Tibial nerve (tissue), 4 donors: Measurements from ENCODE around the gene MAGI1. TPM values are rescaled to one million over a fixed set of nuclear protein-coding genes. Genes with fewer than 3 reads are reported as not detected.
"Not testable (repeated sequence)": the region's sequence is repeated elsewhere in the genome, so short reads cannot be mapped to it uniquely, and the experiment has no call there.

Experiments
- DNase-seq, 2 donors: peaks; one replicate each; pipeline ENCODE4 v3.0.0-alpha.2; 2019; ENCODE audit warnings: low spot score in 2 of 2
- H3K27ac ChIP-seq, 4 donors: fragments of 200-600 bp; sonication (generic) in 3 of 4; one replicate each; pipeline ENCODE4 v1.5.1; 2017 to 2019; ENCODE audit warnings: mild to moderate bottlenecking in 1 of 4
- H3K27me3 ChIP-seq, 2 donors: fragments of 200-600 bp; sonication (generic) in 1 of 2; one replicate each; pipeline versions ENCODE4 v1.5.1 to v1.6.0; 2017 to 2019
- H3K36me3 ChIP-seq, 3 donors: fragments of 200-600 bp; sonication (generic); one replicate each; pipeline ENCODE4 v1.5.1; 2018 to 2019
- H3K4me1 ChIP-seq, 4 donors: fragments of 200-600 bp; sonication (generic) in 3 of 4; one replicate each; pipeline ENCODE4 v1.5.1; 2017 to 2019
- H3K4me3 ChIP-seq, 4 donors: fragments of 200-600 bp; sonication (generic) in 3 of 4; one replicate each; pipeline ENCODE4 v1.5.1; 2017 to 2019; ENCODE audit warnings: mild to moderate bottlenecking in 1 of 4, moderate library complexity in 1 of 4
- H3K9me3 ChIP-seq, 4 donors: fragments of 200-600 bp; sonication (generic) in 3 of 4; one replicate each; pipeline ENCODE4 v1.5.1; 2017 to 2019
- CTCF ChIP-seq, 5 experiments: fragments of 200-600 bp in 3 of 5; fragments of 450-650 bp in 2 of 5; sonication (generic) in 3 of 5; IDR thresholded peaks; one replicate each; pipeline ENCODE4 v1.5.1; 2016 to 2019; ENCODE audit warnings: antibody characterized with exemption in 5 of 5, mild to moderate bottlenecking in 3 of 5, moderate library complexity in 2 of 5
- EP300 ChIP-seq, 2 donors: sonication (generic); formaldehyde crosslinking; IDR thresholded peaks; one replicate each; pipeline ENCODE4 v1.6.1; 2017; ENCODE audit warnings: antibody characterized with exemption in 2 of 2, mild to moderate bottlenecking in 1 of 2
- POLR2A ChIP-seq, 2 donors: fragments of 450-650 bp; IDR thresholded peaks; one replicate each; pipeline ENCODE4 v1.6.1; 2017; ENCODE audit warnings: antibody characterized with exemption in 2 of 2, mild to moderate bottlenecking in 2 of 2, moderate library complexity in 2 of 2
- WGBS, 2 donors: methylation state at CpG; one replicate each; pipeline ENCODE4 v1.1.5; 2018; 5-methylcytosine and 5-hydroxymethylcytosine counted together
- total RNA-seq, 4 donors: library from RNA; depleted of rRNA; stranded (reverse); fragments of >200 nt; gene quantifications; one replicate each; pipeline ENCODE4 v1.1.0, GENCODE V29; 2016

MAGI1 gene
- total RNA-seq, 4 donors from 2014 or later = 30.6 to 52.8 (median 36.1) TPM

GRCh38 chr3:65569845-65570405 lies 468.8 kb downstream of the MAGI1 start:
- H3K4me3 ChIP-seq = no peak overlapping the region
- 92 to 98% methylated on average over 3 of the region's 3 CpGs for WGBS, 2 donors

GRCh38 chr3:65569129-65569528 lies 469.6 kb downstream of the MAGI1 start:
- 71 to 73% methylated on average over 1 of the region's 1 CpG for WGBS, 2 donors
- H3K27me3 ChIP-seq = no peaks in the 10 kb centered on the region
- H3K4me3 ChIP-seq = no peak overlapping the region

More at GRCh38 chr3:65569845-65570405, 468.8 kb downstream of the MAGI1 start:
- Histone ChIP-seq H3K27ac (no peak overlapping the region), H3K9me3 (peaks cover 0 to 13% (median 0%) of the 10 kb centered on the region in 4 donors), H3K27me3 (no peaks in the 10 kb centered on the region), H3K4me1 (no peaks in the 10 kb centered on the region), H3K36me3 (no peaks in the 10 kb centered on the region)
- TF ChIP-seq CTCF (IDR thresholded peaks at IDR 0.05) (peak in 1 of 5 experiments; percentile 14), POLR2A (IDR thresholded peaks at IDR 0.05) (no peak)
- DNase-seq = no peak

GRCh38 chr3:65568497-65568896 lies 470.2 kb downstream of the MAGI1 start:
- DNase-seq = no peak
- Histone ChIP-seq H3K27me3 (no peaks in the 10 kb centered on the region), H3K4me3 (no peak overlapping the region), H3K27ac (no peak overlapping the region), H3K4me1 (peaks cover 0 to under 1% (median 0%) of the 10 kb centered on the region in 4 donors), H3K9me3 (peaks cover 0 to 3% (median 0%) of the 10 kb centered on the region in 4 donors), H3K36me3 (no peaks in the 10 kb centered on the region)
- WGBS, 2 donors = 87 to 92% methylated on average over 3 of the region's 3 CpGs
- TF ChIP-seq POLR2A (IDR thresholded peaks at IDR 0.05) (no peak), CTCF (IDR thresholded peaks at IDR 0.05) (no peak), EP300 (IDR thresholded peaks at IDR 0.05) (no peak)

More at GRCh38 chr3:65569129-65569528, 469.6 kb downstream of the MAGI1 start:
- TF ChIP-seq POLR2A (IDR thresholded peaks at IDR 0.05) = no peak
- peaks cover 0 to 8% (median 0%) of the 10 kb centered on the region in 4 donors for H3K9me3 ChIP-seq
- no peaks in the 10 kb centered on the region for H3K36me3 ChIP-seq
- DNase-seq = no peak
- H3K4me1 ChIP-seq = no peaks in the 10 kb centered on the region
- no peak overlapping the region for H3K27ac ChIP-seq

GRCh38 chr3:65565744-65566143 lies 473.0 kb downstream of the MAGI1 start:
- not testable (repeated sequence) for H3K27me3 ChIP-seq, H3K9me3 ChIP-seq, H3K36me3 ChIP-seq, H3K27ac ChIP-seq, H3K4me1 ChIP-seq, H3K4me3 ChIP-seq, DNase-seq
- 91 to 93% methylated on average over 11 of the region's 11 CpGs for WGBS, 2 donors

GRCh38 chr3:65564483-65564882 lies 474.2 kb downstream of the MAGI1 start:
- no peaks in the 10 kb centered on the region for H3K36me3 ChIP-seq
- no peak for DNase-seq
- H3K27ac ChIP-seq = no peak overlapping the region
- 80 to 85% methylated on average over 3 of the region's 3 CpGs for WGBS, 2 donors
- no peaks in the 10 kb centered on the region for H3K9me3 ChIP-seq
- H3K4me3 ChIP-seq = no peak overlapping the region
- TF ChIP-seq CTCF (IDR thresholded peaks at IDR 0.05) (no peak), EP300 (IDR thresholded peaks at IDR 0.05) (no peak), POLR2A (IDR thresholded peaks at IDR 0.05) (no peak)
- peaks cover 0 to 8% (median 4%) of the 10 kb centered on the region in 4 donors for H3K4me1 ChIP-seq
- no peaks in the 10 kb centered on the region for H3K27me3 ChIP-seq

GRCh38 chr3:65563861-65564260 lies 474.9 kb downstream of the MAGI1 start:
- Histone ChIP-seq H3K9me3 (no peaks in the 10 kb centered on the region), H3K27me3 (no peaks in the 10 kb centered on the region), H3K4me1 (peaks cover 0 to 8% (median 4%) of the 10 kb centered on the region in 4 donors), H3K4me3 (no peak overlapping the region), H3K36me3 (no peaks in the 10 kb centered on the region), H3K27ac (no peak overlapping the region)
- 66 to 75% methylated on average over 5 of the region's 5 CpGs for WGBS, 2 donors
- no peak for DNase-seq
- TF ChIP-seq EP300 (IDR thresholded peaks at IDR 0.05) (no peak), CTCF (IDR thresholded peaks at IDR 0.05) (no peak), POLR2A (IDR thresholded peaks at IDR 0.05) (no peak)
